ENCODE data around the gene SKIDA1.
A peak's percentile ranks its signal among the peaks of the same experiment; 100 is the strongest.

The SKIDA1 gene

DNA sequence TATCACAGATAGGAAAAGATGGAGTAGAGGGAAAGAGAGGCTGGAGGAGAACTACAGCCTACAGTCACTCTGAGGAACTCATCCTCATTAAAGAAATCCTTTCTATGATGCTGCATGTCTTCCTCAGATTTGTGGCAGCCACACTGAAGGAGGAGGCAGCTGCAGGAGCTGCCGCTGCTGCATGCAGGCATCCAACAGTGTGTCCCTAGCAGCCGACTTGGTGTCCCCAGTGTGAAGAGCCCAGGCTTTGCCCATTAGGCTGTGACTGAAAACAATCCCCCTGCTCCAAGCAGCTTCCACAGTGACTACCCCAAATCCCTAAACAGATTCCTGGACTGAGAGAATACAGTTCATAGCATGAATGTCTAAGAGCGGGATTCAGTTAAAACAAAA is 23.1 kb downstream of the SKIDA1 start:
- Mint-ChIP-seq H3K4me1 (peaks cover 8% of the 10 kb centered on the region), H3K36me3 (no peaks in the 10 kb centered on the region), H3K4me3 (no peak overlapping the region), H3K27ac (no peak overlapping the region), H3K9me3 (no peaks in the 10 kb centered on the region)
- DNase-seq (ENCODE audit: low spot score in 2 of 2), result no peak
- no peak for ATAC-seq

- no peak overlapping the region for H3K4me3 Mint-ChIP-seq
- H3K4me1 Mint-ChIP-seq, result peaks cover 8% of the 10 kb centered on the region
- ATAC-seq (peak; percentile 50), DNase-seq (ENCODE audit: low spot score in 2 of 2) (no peak)
- H3K27ac Mint-ChIP-seq, result no peak overlapping the region
- no peaks in the 10 kb centered on the region for H3K9me3 Mint-ChIP-seq
- no peaks in the 10 kb centered on the region for H3K36me3 Mint-ChIP-seq
These were observed 23.6 kb downstream of the SKIDA1 start for GRCh38 chr10:21501731-21502347.

GRCh38 chr10:21501091-21501490 is 24.4 kb downstream of the SKIDA1 start:
- H3K9me3 Mint-ChIP-seq, result no peaks in the 10 kb centered on the region
- no peaks in the 10 kb centered on the region for H3K36me3 Mint-ChIP-seq
- DNase-seq (ENCODE audit: low spot score in 2 of 2) (no peak), ATAC-seq (no peak)
- peaks cover 8% of the 10 kb centered on the region for H3K4me1 Mint-ChIP-seq
- no peak overlapping the region for H3K27ac Mint-ChIP-seq
- H3K4me3 Mint-ChIP-seq, result no peak overlapping the region

DNA sequence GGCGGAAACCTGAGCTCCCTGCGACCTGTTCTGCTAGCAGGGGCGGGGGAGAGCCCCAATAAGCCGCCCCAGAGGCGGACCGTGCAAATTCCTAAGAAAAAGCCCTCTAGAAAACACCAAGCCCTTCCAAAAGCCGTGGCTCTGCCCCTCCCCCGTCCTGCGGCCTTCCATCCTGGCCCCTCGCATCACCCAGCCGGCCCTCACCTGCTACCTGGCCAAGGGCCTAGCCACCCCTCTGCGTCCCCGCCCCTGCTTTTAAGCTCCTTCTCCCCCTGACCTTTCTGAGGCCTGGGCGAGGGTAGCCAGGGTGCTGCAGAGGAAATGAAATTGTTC is 24.9 kb downstream of the SKIDA1 start:
- H3K9me3 Mint-ChIP-seq, result no peaks in the 10 kb centered on the region
- DNase-seq (ENCODE audit: low spot score in 2 of 2) (no peak), ATAC-seq (no peak)
- H3K36me3 Mint-ChIP-seq, result no peaks in the 10 kb centered on the region
- H3K27ac Mint-ChIP-seq, result no peak overlapping the region
- H3K4me3 Mint-ChIP-seq, result no peak overlapping the region
- peaks cover 8% of the 10 kb centered on the region for H3K4me1 Mint-ChIP-seq

- no peak for DNase-seq (ENCODE audit: low spot score in 2 of 2)
These were observed 25.5 kb downstream of the SKIDA1 start for GRCh38 chr10:21499701-21500577.

DNA sequence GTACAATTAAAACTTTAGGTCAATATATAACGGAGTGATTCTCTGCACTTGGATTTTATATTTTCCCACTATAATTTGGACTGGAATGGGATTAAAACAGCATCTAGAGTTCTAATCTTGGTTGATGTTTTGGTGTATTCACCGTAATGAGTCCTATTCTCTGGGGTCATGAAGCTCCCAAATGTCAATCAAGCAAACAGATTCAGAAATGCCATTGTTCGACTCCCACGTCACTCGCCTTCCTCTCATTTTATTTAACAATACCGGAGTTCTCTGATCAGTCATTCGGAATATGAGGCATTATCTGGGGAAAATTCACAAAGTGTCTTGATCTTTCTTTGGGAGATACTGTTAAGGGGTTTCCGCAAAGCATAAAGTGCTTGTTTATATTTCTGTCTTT is 26.5 kb downstream of the SKIDA1 start:
- Mint-ChIP-seq H3K27ac (no peak overlapping the region), H3K36me3 (no peaks in the 10 kb centered on the region), H3K9me3 (no peaks in the 10 kb centered on the region), H3K4me1 (peaks cover 18% of the 10 kb centered on the region), H3K4me3 (no peak overlapping the region)
- no peak for ATAC-seq
- no peak for DNase-seq (ENCODE audit: low spot score in 2 of 2)

More at GRCh38 chr10:21499701-21500577, 25.5 kb downstream of the SKIDA1 start:
- no peaks in the 10 kb centered on the region for H3K9me3 Mint-ChIP-seq
- H3K27ac Mint-ChIP-seq, result no peak overlapping the region
- H3K36me3 Mint-ChIP-seq, result no peaks in the 10 kb centered on the region
- no peak overlapping the region for H3K4me3 Mint-ChIP-seq
- peaks cover 13% of the 10 kb centered on the region for H3K4me1 Mint-ChIP-seq
- ATAC-seq, result no peak

GRCh38 chr10:21498377-21498776 is 27.1 kb downstream of the SKIDA1 start:
- Mint-ChIP-seq H3K36me3 (no peaks in the 10 kb centered on the region), H3K4me3 (peak overlapping the region; percentile 80), H3K27ac (no peak overlapping the region), H3K9me3 (no peaks in the 10 kb centered on the region), H3K4me1 (peaks cover 19% of the 10 kb centered on the region)
- DNase-seq (ENCODE audit: low spot score in 2 of 2) (no peak), ATAC-seq (no peak)

GRCh38 chr10:21497177-21497807 is 28.2 kb downstream of the SKIDA1 start:
- H3K27ac Mint-ChIP-seq, result no peak overlapping the region
- peak in 1 of 2 donors; percentile 62 for DNase-seq (ENCODE audit: low spot score in 2 of 2)
- H3K36me3 Mint-ChIP-seq, result no peaks in the 10 kb centered on the region
- no peaks in the 10 kb centered on the region for H3K9me3 Mint-ChIP-seq
- H3K4me3 Mint-ChIP-seq, result peak overlapping the region; percentile 80
- ATAC-seq, result peak; percentile 36
- H3K4me1 Mint-ChIP-seq, result peaks cover 19% of the 10 kb centered on the region

GRCh38 chr10:21496343-21497176 is 28.9 kb downstream of the SKIDA1 start:
- Mint-ChIP-seq H3K36me3 (no peaks in the 10 kb centered on the region), H3K9me3 (no peaks in the 10 kb centered on the region), H3K27ac (no peak overlapping the region), H3K4me1 (peaks cover 19% of the 10 kb centered on the region), H3K4me3 (peak overlapping the region; percentile 80)
- peak; percentile 26 to 74 for DNase-seq (ENCODE audit: low spot score in 2 of 2)
- ATAC-seq, result peak; percentile 71

- Mint-ChIP-seq H3K27ac (peak overlapping the region; percentile 73), H3K9me3 (no peaks in the 10 kb centered on the region), H3K4me1 (peaks cover 19% of the 10 kb centered on the region), H3K4me3 (peak overlapping the region; percentile 80), H3K36me3 (no peaks in the 10 kb centered on the region)
- peak; percentile 89 for ATAC-seq
- DNase-seq (ENCODE audit: low spot score in 2 of 2), result peak; percentile 95 to 96
These were observed 29.6 kb downstream of the SKIDA1 start for GRCh38 chr10:21495752-21496342.

DNA sequence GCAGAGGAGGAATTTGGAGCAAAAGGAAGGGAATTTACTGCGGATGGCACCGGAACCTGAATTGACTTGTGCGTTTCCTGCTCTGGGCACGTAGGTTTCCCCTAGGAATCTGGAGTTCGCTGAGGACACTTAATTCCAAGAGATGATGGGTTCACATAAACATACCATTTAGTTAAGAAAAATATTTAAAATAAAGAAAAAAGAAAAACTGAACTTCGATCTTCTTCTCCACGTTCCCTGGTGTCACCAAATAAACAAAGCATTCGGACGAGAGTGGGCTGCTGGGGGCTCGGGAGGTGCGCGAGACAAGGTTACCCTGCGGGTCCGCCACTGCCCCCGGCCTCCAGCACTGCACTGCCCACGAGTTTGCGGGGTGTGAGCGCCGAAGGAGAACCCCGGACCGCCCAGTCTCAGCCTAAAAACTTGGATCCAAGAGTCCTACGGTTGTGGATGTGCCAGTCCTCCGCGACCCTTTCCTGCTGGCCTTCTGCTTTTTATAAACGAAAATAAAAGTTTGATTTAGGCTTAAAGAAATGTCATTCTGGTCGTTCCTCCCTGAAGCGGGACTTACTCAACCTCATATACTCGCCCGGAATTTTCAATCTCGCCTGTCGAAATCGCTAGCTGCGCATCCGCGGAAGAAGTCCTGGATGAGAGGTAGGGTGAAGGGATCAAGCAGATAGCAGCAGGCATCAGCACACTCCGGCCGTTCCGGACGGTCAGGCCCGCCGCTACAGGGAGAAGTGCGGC is 30.3 kb downstream of the SKIDA1 start:
- no peaks in the 10 kb centered on the region for H3K9me3 Mint-ChIP-seq
- ATAC-seq (no peak), DNase-seq (ENCODE audit: low spot score in 2 of 2) (no peak)
- peak overlapping the region; percentile 73 for H3K27ac Mint-ChIP-seq
- H3K36me3 Mint-ChIP-seq, result no peaks in the 10 kb centered on the region
- peaks cover 19% of the 10 kb centered on the region for H3K4me1 Mint-ChIP-seq
- peak overlapping the region; percentile 80 for H3K4me3 Mint-ChIP-seq

- ATAC-seq (no peak), DNase-seq (ENCODE audit: low spot score in 2 of 2) (no peak)
- Mint-ChIP-seq H3K36me3 (no peaks in the 10 kb centered on the region), H3K9me3 (no peaks in the 10 kb centered on the region), H3K4me1 (peaks cover 16% of the 10 kb centered on the region), H3K27ac (no peak overlapping the region), H3K4me3 (peak overlapping the region; percentile 80)
These were observed 31.1 kb downstream of the SKIDA1 start for GRCh38 chr10:21494191-21495001.

GRCh38 chr10:21493784-21494183 is 31.7 kb downstream of the SKIDA1 start:
- H3K27ac Mint-ChIP-seq, result no peak overlapping the region
- ATAC-seq (no peak), DNase-seq (ENCODE audit: low spot score in 2 of 2) (no peak)
- H3K36me3 Mint-ChIP-seq, result no peaks in the 10 kb centered on the region
- peak overlapping the region; percentile 80 for H3K4me3 Mint-ChIP-seq
- H3K9me3 Mint-ChIP-seq, result no peaks in the 10 kb centered on the region
- H3K4me1 Mint-ChIP-seq, result peaks cover 12% of the 10 kb centered on the region
